ENCODE data around the gene SFMBT1.
A peak's percentile ranks its signal among the peaks of the same experiment; 100 is the strongest.

SFMBT1 gene

GRCh38 chr3:53045518-53046170, at the start of gene SFMBT1:
Gene SFMBT1 (minus strand): TSS chr3:53046073. CDS start chr3:52969128, 76,945 bp downstream.
- peak in 12 of 14 donors; percentile 7 to 83 (median 61) for DNase-seq

- DNase-seq: no peak
Measured at GRCh38 chr3:53092942-53093341, 47.1 kb upstream of the SFMBT1 start.

- no peak for DNase-seq
Measured at GRCh38 chr3:53092216-53092615, 46.3 kb upstream of the SFMBT1 start.

- DNase-seq: no peak
Measured at GRCh38 chr3:53091011-53091410, 45.1 kb upstream of the SFMBT1 start.

GRCh38 chr3:53089511-53089910, 43.6 kb upstream of the SFMBT1 start:
- peak in 8 of 14 donors; percentile 16 to 65 (median 36) for DNase-seq

GRCh38 chr3:53085476-53085875, 39.6 kb upstream of the SFMBT1 start:
- no peak for DNase-seq

- DNase-seq: peak in 5 of 14 donors; percentile 20 to 60 (median 24)
Measured at GRCh38 chr3:53084310-53085001, 38.6 kb upstream of the SFMBT1 start.

- peak in 1 of 14 donors; percentile 42 for DNase-seq
Measured at GRCh38 chr3:53083949-53084309, 38.1 kb upstream of the SFMBT1 start.

GRCh38 chr3:53083521-53083920, 37.6 kb upstream of the SFMBT1 start:
- DNase-seq: peak in 5 of 14 donors; percentile 12 to 47 (median 22)

GRCh38 chr3:53082736-53083135, 36.9 kb upstream of the SFMBT1 start:
- DNase-seq: no peak

- no peak for DNase-seq
Measured at GRCh38 chr3:53081318-53081717, 35.4 kb upstream of the SFMBT1 start.

GRCh38 chr3:53080612-53081205, 34.8 kb upstream of the SFMBT1 start:
- DNase-seq: no peak

- no peak for DNase-seq
Measured at GRCh38 chr3:53079791-53080555, 34.1 kb upstream of the SFMBT1 start.

- DNase-seq: no peak
Measured at GRCh38 chr3:53079147-53079546, 33.3 kb upstream of the SFMBT1 start.

GRCh38 chr3:53078656-53079055, 32.8 kb upstream of the SFMBT1 start:
- DNase-seq: no peak

GRCh38 chr3:53077476-53078220, 31.8 kb upstream of the SFMBT1 start:
- no peak for DNase-seq

GRCh38 chr3:53075743-53076140, 29.9 kb upstream of the SFMBT1 start:
- DNase-seq: no peak

GRCh38 chr3:53074761-53075742, 29.2 kb upstream of the SFMBT1 start:
- no peak for DNase-seq

- no peak for DNase-seq
Measured at GRCh38 chr3:53074366-53074696, 28.5 kb upstream of the SFMBT1 start.

GRCh38 chr3:53073553-53074365, 27.9 kb upstream of the SFMBT1 start:
- no peak for DNase-seq

Measured in C1 segment of cervical spinal cord (tissue), 14 donors.